ENCODE results near the gene SLC44A5. TPM values are rescaled to one million over a fixed set of nuclear protein-coding genes. Genes with fewer than 3 reads are reported as not detected.

The SLC44A5 gene
- total RNA-seq, 1 donor from 2014 or later, result under 0.01 TPM

- no peaks in the 10 kb centered on the region for H3K27me3 ChIP-seq (ENCODE audit: control insufficient read depth in 3 of 3, insufficient read depth in 3 of 3, low read length in 3 of 3)
- H3K4me1 ChIP-seq (ENCODE audit: control insufficient read depth in 3 of 3, insufficient read depth in 3 of 3, low read length in 3 of 3), result no peaks in the 10 kb centered on the region
- H3K27ac ChIP-seq (ENCODE audit: low read depth, low read length), result no peak overlapping the region
- no peak overlapping the region for H3K9ac ChIP-seq (ENCODE audit: low read depth in 1 of 3, low read length in 3 of 3)
- no peaks in the 10 kb centered on the region for H3K9me3 ChIP-seq (ENCODE audit: control insufficient read depth in 3 of 3, low read length in 3 of 3)
- H3K4me3 ChIP-seq (ENCODE audit: low read length in 3 of 3), result no peak overlapping the region
- H3K36me3 ChIP-seq (ENCODE audit: control insufficient read depth in 3 of 3, insufficient read depth in 3 of 3, low read length in 3 of 3), result no peaks in the 10 kb centered on the region
Observed at GRCh38 chr1:75237316-75237715, 373.6 kb downstream of the SLC44A5 start.

- Histone ChIP-seq H3K36me3 (ENCODE audit: control insufficient read depth in 3 of 3, insufficient read depth in 3 of 3, low read length in 3 of 3) (no peaks in the 10 kb centered on the region), H3K9me3 (ENCODE audit: control insufficient read depth in 3 of 3, low read length in 3 of 3) (no peaks in the 10 kb centered on the region), H3K4me1 (ENCODE audit: control insufficient read depth in 3 of 3, insufficient read depth in 3 of 3, low read length in 3 of 3) (no peaks in the 10 kb centered on the region), H3K4me3 (ENCODE audit: low read length in 3 of 3) (no peak overlapping the region), H3K27ac (ENCODE audit: low read depth, low read length) (no peak overlapping the region), H3K27me3 (ENCODE audit: control insufficient read depth in 3 of 3, insufficient read depth in 3 of 3, low read length in 3 of 3) (no peaks in the 10 kb centered on the region), H3K9ac (ENCODE audit: low read depth in 1 of 3, low read length in 3 of 3) (no peak overlapping the region)
Observed at GRCh38 chr1:75234562-75234961, 376.4 kb downstream of the SLC44A5 start.

GRCh38 chr1:75233302-75233929 is 377.5 kb downstream of the SLC44A5 start:
- H3K9me3 ChIP-seq (ENCODE audit: control insufficient read depth in 3 of 3, low read length in 3 of 3), result no peaks in the 10 kb centered on the region
- no peak overlapping the region for H3K27ac ChIP-seq (ENCODE audit: low read depth, low read length)
- H3K27me3 ChIP-seq (ENCODE audit: control insufficient read depth in 3 of 3, insufficient read depth in 3 of 3, low read length in 3 of 3), result no peaks in the 10 kb centered on the region
- H3K9ac ChIP-seq (ENCODE audit: low read depth in 1 of 3, low read length in 3 of 3), result no peak overlapping the region
- H3K4me1 ChIP-seq (ENCODE audit: control insufficient read depth in 3 of 3, insufficient read depth in 3 of 3, low read length in 3 of 3), result no peaks in the 10 kb centered on the region
- H3K36me3 ChIP-seq (ENCODE audit: control insufficient read depth in 3 of 3, insufficient read depth in 3 of 3, low read length in 3 of 3), result no peaks in the 10 kb centered on the region
- H3K4me3 ChIP-seq (ENCODE audit: low read length in 3 of 3), result no peak overlapping the region

GRCh38 chr1:75220072-75220471 is 390.8 kb downstream of the SLC44A5 start:
- Histone ChIP-seq H3K4me1 (ENCODE audit: control insufficient read depth in 3 of 3, insufficient read depth in 3 of 3, low read length in 3 of 3) (no peaks in the 10 kb centered on the region), H3K9me3 (ENCODE audit: control insufficient read depth in 3 of 3, low read length in 3 of 3) (no peaks in the 10 kb centered on the region), H3K27ac (ENCODE audit: low read depth, low read length) (no peak overlapping the region), H3K36me3 (ENCODE audit: control insufficient read depth in 3 of 3, insufficient read depth in 3 of 3, low read length in 3 of 3) (no peaks in the 10 kb centered on the region), H3K4me3 (ENCODE audit: low read length in 3 of 3) (no peak overlapping the region), H3K9ac (ENCODE audit: low read depth in 1 of 3, low read length in 3 of 3) (no peak overlapping the region), H3K27me3 (ENCODE audit: control insufficient read depth in 3 of 3, insufficient read depth in 3 of 3, low read length in 3 of 3) (no peaks in the 10 kb centered on the region)

- Histone ChIP-seq H3K9me3 (ENCODE audit: control insufficient read depth in 3 of 3, low read length in 3 of 3) (no peaks in the 10 kb centered on the region), H3K9ac (ENCODE audit: low read depth in 1 of 3, low read length in 3 of 3) (no peak overlapping the region), H3K27me3 (ENCODE audit: control insufficient read depth in 3 of 3, insufficient read depth in 3 of 3, low read length in 3 of 3) (no peaks in the 10 kb centered on the region), H3K27ac (ENCODE audit: low read depth, low read length) (no peak overlapping the region), H3K36me3 (ENCODE audit: control insufficient read depth in 3 of 3, insufficient read depth in 3 of 3, low read length in 3 of 3) (peaks cover 0 to 2% (median 0%) of the 10 kb centered on the region in 3 donors), H3K4me1 (ENCODE audit: control insufficient read depth in 3 of 3, insufficient read depth in 3 of 3, low read length in 3 of 3) (no peaks in the 10 kb centered on the region), H3K4me3 (ENCODE audit: low read length in 3 of 3) (no peak overlapping the region)
Observed at GRCh38 chr1:75214017-75214416, 396.9 kb downstream of the SLC44A5 start.

- Histone ChIP-seq H3K9ac (ENCODE audit: low read depth in 1 of 3, low read length in 3 of 3) (no peak overlapping the region), H3K36me3 (ENCODE audit: control insufficient read depth in 3 of 3, insufficient read depth in 3 of 3, low read length in 3 of 3) (peaks cover 0 to 2% (median 0%) of the 10 kb centered on the region in 3 donors), H3K27ac (ENCODE audit: low read depth, low read length) (no peak overlapping the region), H3K4me3 (ENCODE audit: low read length in 3 of 3) (no peak overlapping the region), H3K9me3 (ENCODE audit: control insufficient read depth in 3 of 3, low read length in 3 of 3) (no peaks in the 10 kb centered on the region), H3K27me3 (ENCODE audit: control insufficient read depth in 3 of 3, insufficient read depth in 3 of 3, low read length in 3 of 3) (no peaks in the 10 kb centered on the region), H3K4me1 (ENCODE audit: control insufficient read depth in 3 of 3, insufficient read depth in 3 of 3, low read length in 3 of 3) (no peaks in the 10 kb centered on the region)
Observed at GRCh38 chr1:75211648-75212047, 399.3 kb downstream of the SLC44A5 start.

- H3K36me3 ChIP-seq (ENCODE audit: control insufficient read depth in 3 of 3, insufficient read depth in 3 of 3, low read length in 3 of 3), result peaks cover 0 to 2% (median 0%) of the 10 kb centered on the region in 3 donors
- H3K4me3 ChIP-seq (ENCODE audit: low read length in 3 of 3), result no peak overlapping the region
- H3K9ac ChIP-seq (ENCODE audit: low read depth in 1 of 3, low read length in 3 of 3), result no peak overlapping the region
- no peaks in the 10 kb centered on the region for H3K9me3 ChIP-seq (ENCODE audit: control insufficient read depth in 3 of 3, low read length in 3 of 3)
- H3K4me1 ChIP-seq (ENCODE audit: control insufficient read depth in 3 of 3, insufficient read depth in 3 of 3, low read length in 3 of 3), result no peaks in the 10 kb centered on the region
- H3K27me3 ChIP-seq (ENCODE audit: control insufficient read depth in 3 of 3, insufficient read depth in 3 of 3, low read length in 3 of 3), result no peaks in the 10 kb centered on the region
- H3K27ac ChIP-seq (ENCODE audit: low read depth, low read length), result no peak overlapping the region
Observed at GRCh38 chr1:75208862-75209261, 402.1 kb downstream of the SLC44A5 start.

- no peaks in the 10 kb centered on the region for H3K27me3 ChIP-seq (ENCODE audit: control insufficient read depth in 3 of 3, insufficient read depth in 3 of 3, low read length in 3 of 3)
- H3K36me3 ChIP-seq (ENCODE audit: control insufficient read depth in 3 of 3, insufficient read depth in 3 of 3, low read length in 3 of 3), result no peaks in the 10 kb centered on the region
- H3K4me3 ChIP-seq (ENCODE audit: low read length in 3 of 3), result no peak overlapping the region
- H3K9me3 ChIP-seq (ENCODE audit: control insufficient read depth in 3 of 3, low read length in 3 of 3), result no peaks in the 10 kb centered on the region
- H3K4me1 ChIP-seq (ENCODE audit: control insufficient read depth in 3 of 3, insufficient read depth in 3 of 3, low read length in 3 of 3), result no peaks in the 10 kb centered on the region
- H3K9ac ChIP-seq (ENCODE audit: low read depth in 1 of 3, low read length in 3 of 3), result no peak overlapping the region
- no peak overlapping the region for H3K27ac ChIP-seq (ENCODE audit: low read depth, low read length)
Observed at GRCh38 chr1:75203415-75204277, 407.3 kb downstream of the SLC44A5 start.

GRCh38 chr1:75202751-75203150 is 408.2 kb downstream of the SLC44A5 start:
- no peaks in the 10 kb centered on the region for H3K27me3 ChIP-seq (ENCODE audit: control insufficient read depth in 3 of 3, insufficient read depth in 3 of 3, low read length in 3 of 3)
- H3K9ac ChIP-seq (ENCODE audit: low read depth in 1 of 3, low read length in 3 of 3), result no peak overlapping the region
- no peaks in the 10 kb centered on the region for H3K36me3 ChIP-seq (ENCODE audit: control insufficient read depth in 3 of 3, insufficient read depth in 3 of 3, low read length in 3 of 3)

GRCh38 chr1:75198761-75199160 is 412.2 kb downstream of the SLC44A5 start:
- Histone ChIP-seq H3K27me3 (ENCODE audit: control insufficient read depth in 3 of 3, insufficient read depth in 3 of 3, low read length in 3 of 3) (peaks cover 0 to 3% (median 0%) of the 10 kb centered on the region in 3 donors), H3K9ac (ENCODE audit: low read depth in 1 of 3, low read length in 3 of 3) (no peak overlapping the region), H3K36me3 (ENCODE audit: control insufficient read depth in 3 of 3, insufficient read depth in 3 of 3, low read length in 3 of 3) (no peaks in the 10 kb centered on the region), H3K4me1 (ENCODE audit: control insufficient read depth in 3 of 3, insufficient read depth in 3 of 3, low read length in 3 of 3) (no peaks in the 10 kb centered on the region), H3K9me3 (ENCODE audit: control insufficient read depth in 3 of 3, low read length in 3 of 3) (no peaks in the 10 kb centered on the region), H3K4me3 (ENCODE audit: low read length in 3 of 3) (no peak overlapping the region), H3K27ac (ENCODE audit: low read depth, low read length) (no peak overlapping the region)

More at GRCh38 chr1:75202751-75203150, 408.2 kb downstream of the SLC44A5 start:
- H3K27ac ChIP-seq (ENCODE audit: low read depth, low read length), result no peak overlapping the region
- H3K4me1 ChIP-seq (ENCODE audit: control insufficient read depth in 3 of 3, insufficient read depth in 3 of 3, low read length in 3 of 3), result no peaks in the 10 kb centered on the region
- no peak overlapping the region for H3K4me3 ChIP-seq (ENCODE audit: low read length in 3 of 3)
- no peaks in the 10 kb centered on the region for H3K9me3 ChIP-seq (ENCODE audit: control insufficient read depth in 3 of 3, low read length in 3 of 3)
